Measurements from ENCODE around the gene CHD6.

CHD6 gene

GRCh38 chr20:41553142-41553879, 64.9 kb downstream of the CHD6 start:
- Histone ChIP-seq H3K23ac (ENCODE audit: low read length in 2 of 2) (no peak overlapping the region), H4K91ac (ENCODE audit: low read length) (no peak overlapping the region), H4K8ac (ENCODE audit: low read length) (no peak overlapping the region), H3K4me1 (ENCODE audit: control insufficient read depth, insufficient read depth, low read depth, low read length) (no peaks in the 10 kb centered on the region), H3K14ac (ENCODE audit: low read length in 2 of 2) (no peak overlapping the region), H3K4me2 (ENCODE audit: low read length, poor library complexity, severe bottlenecking) (no peak overlapping the region), H3K4ac (ENCODE audit: low read depth in 1 of 2, low read length in 2 of 2) (no peak overlapping the region), H3K27ac (ENCODE audit: low read length, poor library complexity, severe bottlenecking) (no peak overlapping the region), H2BK15ac (ENCODE audit: low read depth, poor library complexity, severe bottlenecking) (no peak overlapping the region), H3K9me3 (ENCODE audit: control insufficient read depth, low read length) (peaks cover 4% of the 10 kb centered on the region), H3K18ac (ENCODE audit: low read depth in 1 of 2, low read length in 2 of 2) (no peak overlapping the region), H2AFZ (ENCODE audit: low read depth, low read length) (no peak overlapping the region), H3K79me1 (replicated peaks; ENCODE audit: low read length, poor library complexity, severe bottlenecking) (peaks cover 26% of the 10 kb centered on the region), H3K36me3 (ENCODE audit: control insufficient read depth in 1 of 2, insufficient read depth in 2 of 2, low read depth in 1 of 2, low read length in 2 of 2) (peaks cover 0 to 3% of the 10 kb centered on the region in 2 experiments), H2BK5ac (ENCODE audit: low read depth, low read length, poor library complexity, severe bottlenecking) (no peak overlapping the region), H2BK12ac (ENCODE audit: low read length in 2 of 2) (no peak overlapping the region), H3K4me3 (ENCODE audit: insufficient read depth in 1 of 2, low read depth in 1 of 2, low read length in 2 of 2) (no peak overlapping the region), H3K27me3 (ENCODE audit: control insufficient read depth in 1 of 2, insufficient read depth in 1 of 2, low read length in 2 of 2) (no peaks in the 10 kb centered on the region), H3K9ac (ENCODE audit: low read length) (no peak overlapping the region), H2BK120ac (ENCODE audit: low read depth, low read length) (no peak overlapping the region), H2AK5ac (ENCODE audit: low read length, severe bottlenecking) (no peak overlapping the region)
- DNase-seq = no peak
- 95% methylated on average over 7 of the region's 9 CpGs for WGBS

- no peak overlapping the region for H3K4me2 ChIP-seq (ENCODE audit: low read length, poor library complexity, severe bottlenecking)
- 99% methylated on average over 2 of the region's 5 CpGs for WGBS
Observed at GRCh38 chr20:41552295-41553068, 65.7 kb downstream of the CHD6 start.

GRCh38 chr20:41551011-41551705, 67.0 kb downstream of the CHD6 start:
- Histone ChIP-seq H3K9me3 (ENCODE audit: control insufficient read depth, low read length) (peaks cover 4% of the 10 kb centered on the region), H3K4me3 (ENCODE audit: insufficient read depth in 1 of 2, low read depth in 1 of 2, low read length in 2 of 2) (no peak overlapping the region), H3K79me1 (replicated peaks; ENCODE audit: low read length, poor library complexity, severe bottlenecking) (peaks cover 25% of the 10 kb centered on the region), H2AK5ac (ENCODE audit: low read length, severe bottlenecking) (no peak overlapping the region), H2BK12ac (ENCODE audit: low read length in 2 of 2) (no peak overlapping the region), H3K14ac (ENCODE audit: low read length in 2 of 2) (no peak overlapping the region), H4K8ac (ENCODE audit: low read length) (no peak overlapping the region), H2AFZ (ENCODE audit: low read depth, low read length) (no peak overlapping the region), H4K91ac (ENCODE audit: low read length) (no peak overlapping the region), H3K4ac (ENCODE audit: low read depth in 1 of 2, low read length in 2 of 2) (no peak overlapping the region), H2BK15ac (ENCODE audit: low read depth, poor library complexity, severe bottlenecking) (no peak overlapping the region), H3K9ac (ENCODE audit: low read length) (no peak overlapping the region), H2BK120ac (ENCODE audit: low read depth, low read length) (no peak overlapping the region), H3K4me1 (ENCODE audit: control insufficient read depth, insufficient read depth, low read depth, low read length) (no peaks in the 10 kb centered on the region), H3K36me3 (ENCODE audit: control insufficient read depth in 1 of 2, insufficient read depth in 2 of 2, low read depth in 1 of 2, low read length in 2 of 2) (peaks cover 0 to 3% of the 10 kb centered on the region in 2 experiments), H3K18ac (ENCODE audit: low read depth in 1 of 2, low read length in 2 of 2) (no peak overlapping the region), H3K4me2 (ENCODE audit: low read length, poor library complexity, severe bottlenecking) (no peak overlapping the region), H3K27ac (ENCODE audit: low read length, poor library complexity, severe bottlenecking) (no peak overlapping the region), H2BK5ac (ENCODE audit: low read depth, low read length, poor library complexity, severe bottlenecking) (no peak overlapping the region), H3K27me3 (ENCODE audit: control insufficient read depth in 1 of 2, insufficient read depth in 1 of 2, low read length in 2 of 2) (no peaks in the 10 kb centered on the region), H3K23ac (ENCODE audit: low read length in 2 of 2) (no peak overlapping the region)
- no peak for DNase-seq
- 100% methylated on average over 2 of the region's 3 CpGs for WGBS

More at GRCh38 chr20:41552295-41553068, 65.7 kb downstream of the CHD6 start:
- H3K18ac ChIP-seq (ENCODE audit: low read depth in 1 of 2, low read length in 2 of 2) = no peak overlapping the region
- peaks cover 22% of the 10 kb centered on the region for H3K79me1 ChIP-seq (replicated peaks; ENCODE audit: low read length, poor library complexity, severe bottlenecking)
- H3K9ac ChIP-seq (ENCODE audit: low read length) = no peak overlapping the region
- H4K8ac ChIP-seq (ENCODE audit: low read length) = no peak overlapping the region
- H3K27ac ChIP-seq (ENCODE audit: low read length, poor library complexity, severe bottlenecking) = no peak overlapping the region
- no peak overlapping the region for H3K14ac ChIP-seq (ENCODE audit: low read length in 2 of 2)
- no peak overlapping the region for H2BK15ac ChIP-seq (ENCODE audit: low read depth, poor library complexity, severe bottlenecking)
- no peak overlapping the region for H2BK120ac ChIP-seq (ENCODE audit: low read depth, low read length)
- DNase-seq = no peak
- H2BK5ac ChIP-seq (ENCODE audit: low read depth, low read length, poor library complexity, severe bottlenecking) = no peak overlapping the region
- no peak overlapping the region for H2BK12ac ChIP-seq (ENCODE audit: low read length in 2 of 2)
- H3K4ac ChIP-seq (ENCODE audit: low read depth in 1 of 2, low read length in 2 of 2) = no peak overlapping the region
- H2AK5ac ChIP-seq (ENCODE audit: low read length, severe bottlenecking) = no peak overlapping the region
- H3K4me3 ChIP-seq (ENCODE audit: insufficient read depth in 1 of 2, low read depth in 1 of 2, low read length in 2 of 2) = no peak overlapping the region
- no peaks in the 10 kb centered on the region for H3K4me1 ChIP-seq (ENCODE audit: control insufficient read depth, insufficient read depth, low read depth, low read length)
- no peaks in the 10 kb centered on the region for H3K27me3 ChIP-seq (ENCODE audit: control insufficient read depth in 1 of 2, insufficient read depth in 1 of 2, low read length in 2 of 2)
- peaks cover 0 to 3% of the 10 kb centered on the region in 2 experiments for H3K36me3 ChIP-seq (ENCODE audit: control insufficient read depth in 1 of 2, insufficient read depth in 2 of 2, low read depth in 1 of 2, low read length in 2 of 2)
- H3K23ac ChIP-seq (ENCODE audit: low read length in 2 of 2) = no peak overlapping the region
- H4K91ac ChIP-seq (ENCODE audit: low read length) = no peak overlapping the region
- H2AFZ ChIP-seq (ENCODE audit: low read depth, low read length) = no peak overlapping the region
- peaks cover 4% of the 10 kb centered on the region for H3K9me3 ChIP-seq (ENCODE audit: control insufficient read depth, low read length)

- H3K23ac ChIP-seq (ENCODE audit: low read length in 2 of 2) = no peak overlapping the region
- peaks cover 4% of the 10 kb centered on the region for H3K9me3 ChIP-seq (ENCODE audit: control insufficient read depth, low read length)
- no peak overlapping the region for H2AK5ac ChIP-seq (ENCODE audit: low read length, severe bottlenecking)
- no peak for DNase-seq
- H3K36me3 ChIP-seq (ENCODE audit: control insufficient read depth in 1 of 2, insufficient read depth in 2 of 2, low read depth in 1 of 2, low read length in 2 of 2) = peaks cover 0 to 3% of the 10 kb centered on the region in 2 experiments
- no peak overlapping the region for H3K14ac ChIP-seq (ENCODE audit: low read length in 2 of 2)
- H2BK5ac ChIP-seq (ENCODE audit: low read depth, low read length, poor library complexity, severe bottlenecking) = no peak overlapping the region
- H3K4me1 ChIP-seq (ENCODE audit: control insufficient read depth, insufficient read depth, low read depth, low read length) = no peaks in the 10 kb centered on the region
- H3K4me2 ChIP-seq (ENCODE audit: low read length, poor library complexity, severe bottlenecking) = no peak overlapping the region
- H3K79me1 ChIP-seq (replicated peaks; ENCODE audit: low read length, poor library complexity, severe bottlenecking) = peaks cover 31% of the 10 kb centered on the region
- no peak overlapping the region for H4K91ac ChIP-seq (ENCODE audit: low read length)
- H2BK15ac ChIP-seq (ENCODE audit: low read depth, poor library complexity, severe bottlenecking) = no peak overlapping the region
- H3K27ac ChIP-seq (ENCODE audit: low read length, poor library complexity, severe bottlenecking) = no peak overlapping the region
- no peaks in the 10 kb centered on the region for H3K27me3 ChIP-seq (ENCODE audit: control insufficient read depth in 1 of 2, insufficient read depth in 1 of 2, low read length in 2 of 2)
- no peak overlapping the region for H2BK12ac ChIP-seq (ENCODE audit: low read length in 2 of 2)
- H2BK120ac ChIP-seq (ENCODE audit: low read depth, low read length) = no peak overlapping the region
- no peak overlapping the region for H3K18ac ChIP-seq (ENCODE audit: low read depth in 1 of 2, low read length in 2 of 2)
- H3K4ac ChIP-seq (ENCODE audit: low read depth in 1 of 2, low read length in 2 of 2) = no peak overlapping the region
- H3K9ac ChIP-seq (ENCODE audit: low read length) = no peak overlapping the region
- H4K8ac ChIP-seq (ENCODE audit: low read length) = no peak overlapping the region
- no peak overlapping the region for H3K4me3 ChIP-seq (ENCODE audit: insufficient read depth in 1 of 2, low read depth in 1 of 2, low read length in 2 of 2)
- H2AFZ ChIP-seq (ENCODE audit: low read depth, low read length) = no peak overlapping the region
- 97% methylated on average over 8 of the region's 8 CpGs for WGBS
Observed at GRCh38 chr20:41547221-41547620, 71.0 kb downstream of the CHD6 start.
